Osteoblast (primary cell): ENCODE data around the gene ACOX1. TPM values are rescaled to one million over a fixed set of nuclear protein-coding genes. Genes with fewer than 3 reads are reported as not detected.

Experiments used
- DNase-seq: peaks from one replicate; pipeline ENCODE4 v3.0.0; 2011; ENCODE audit warnings: low spot score, mixed read lengths; ENCODE audit not compliant: insufficient read length; ENCODE audit errors: missing footprints
- H2AFZ ChIP-seq: 2 replicates; pipeline ENCODE4 v1.6.0; 2011; ENCODE audit warnings: mild to moderate bottlenecking, low read length
- H3K27ac ChIP-seq: 2 replicates; pipeline ENCODE4 v1.5.1; 2011; ENCODE audit warnings: mild to moderate bottlenecking, low read depth, low read length, moderate library complexity
- H3K27me3 ChIP-seq: 2 replicates; pipeline ENCODE4 v1.6.0; 2012; ENCODE audit warnings: mild to moderate bottlenecking, control low read depth, inconsistent platforms, low read length, moderate library complexity; ENCODE audit not compliant: insufficient read depth
- H3K36me3 ChIP-seq: 2 replicates; pipeline ENCODE4 v1.5.1; 2011; ENCODE audit warnings: mild to moderate bottlenecking, low read length, control low read depth, moderate library complexity; ENCODE audit not compliant: insufficient read depth
- H3K4me1 ChIP-seq: 2 replicates; pipeline ENCODE4 v1.5.1; 2011; ENCODE audit warnings: mild to moderate bottlenecking, low read length, control low read depth, moderate library complexity; ENCODE audit not compliant: insufficient read depth
- H3K4me2 ChIP-seq: 2 replicates; pipeline ENCODE4 v1.6.0; 2011; ENCODE audit warnings: mild to moderate bottlenecking, low read length; ENCODE audit not compliant: insufficient read depth
- H3K4me3 ChIP-seq: fragments of 200-600 bp; sonication (generic); 3 replicates; pipeline ENCODE4 v1.5.1; 2012; ENCODE audit warnings: mild to moderate bottlenecking, low read length, inconsistent platforms; ENCODE audit not compliant: insufficient read depth
- H3K79me2 ChIP-seq: 2 replicates; pipeline ENCODE4 v1.6.0; 2012; ENCODE audit warnings: mild to moderate bottlenecking, low read length, control low read depth, inconsistent platforms; ENCODE audit not compliant: insufficient read depth
- H3K9me3 ChIP-seq: 2 replicates; pipeline ENCODE4 v1.5.1; 2011; ENCODE audit warnings: low read depth, low read length, control low read depth
- H4K20me1 ChIP-seq: 2 replicates; pipeline ENCODE4 v1.6.0; 2012; ENCODE audit warnings: mild to moderate bottlenecking, low read length, control low read depth; ENCODE audit not compliant: insufficient read depth
- CTCF ChIP-seq: IDR thresholded peaks from 2 replicates; pipeline ENCODE4 v1.5.1; 2011; ENCODE audit warnings: mild to moderate bottlenecking, low read depth, low read length, moderate library complexity; ENCODE audit errors: extremely low read depth
- total RNA-seq: library from RNA; depleted of rRNA; stranded (reverse); fragments of >200 nt; gene quantifications from 2 replicates; pipeline ENCODE4 v1.2.3, GENCODE V29; 2012

Gene ACOX1
- total RNA-seq, 1 donor: 59.4 TPM

DNA sequence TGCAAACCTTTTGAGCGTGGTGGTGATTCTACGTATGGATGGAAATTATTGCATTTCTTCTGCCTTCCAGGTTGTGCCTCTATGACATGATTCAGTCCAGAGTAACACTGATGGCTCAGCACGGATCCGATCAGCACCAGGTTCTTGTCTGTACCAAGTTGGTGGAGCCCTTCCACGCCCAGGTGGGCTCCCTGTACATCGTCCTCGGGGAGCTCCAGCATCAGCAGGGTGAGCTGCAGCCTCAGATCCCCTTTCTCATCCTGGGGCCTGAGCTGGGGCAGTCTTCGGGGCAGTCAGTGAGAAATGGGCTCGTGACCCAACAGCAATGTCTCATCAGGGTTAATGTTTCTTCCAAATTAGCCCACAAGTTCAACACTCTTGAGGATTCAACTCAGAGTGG lies 12.4 kb upstream of the ACOX1 start:
- Histone ChIP-seq H3K27ac (no peak overlapping the region), H3K4me3 (no peak overlapping the region), H3K4me1 (peaks cover under 1% of the 10 kb centered on the region), H3K36me3 (peaks cover 8% of the 10 kb centered on the region), H2AFZ (no peak overlapping the region), H3K27me3 (no peaks in the 10 kb centered on the region), H3K79me2 (no peaks in the 10 kb centered on the region), H3K4me2 (no peak overlapping the region), H4K20me1 (no peaks in the 10 kb centered on the region), H3K9me3 (no peaks in the 10 kb centered on the region)
- TF ChIP-seq CTCF: no peak
- no peak for DNase-seq

GRCh38 chr17:75987041-75987440 lies 8.1 kb upstream of the ACOX1 start:
- TF ChIP-seq CTCF: no peak
- no peak overlapping the region for H3K4me2 ChIP-seq
- DNase-seq: no peak

GRCh38 chr17:75985986-75986385 lies 7.0 kb upstream of the ACOX1 start:
- H3K79me2 ChIP-seq: peaks cover 16% of the 10 kb centered on the region
- H3K4me1 ChIP-seq: peaks cover 15% of the 10 kb centered on the region
- H3K27me3 ChIP-seq: no peaks in the 10 kb centered on the region
- H3K4me2 ChIP-seq: no peak overlapping the region
- TF ChIP-seq CTCF: no peak
- no peaks in the 10 kb centered on the region for H4K20me1 ChIP-seq
- H2AFZ ChIP-seq: no peak overlapping the region
- DNase-seq: peak; percentile 41
- no peaks in the 10 kb centered on the region for H3K9me3 ChIP-seq
- no peaks in the 10 kb centered on the region for H3K36me3 ChIP-seq
- no peak overlapping the region for H3K27ac ChIP-seq
- H3K4me3 ChIP-seq: no peak overlapping the region

More at GRCh38 chr17:75987041-75987440, 8.1 kb upstream of the ACOX1 start:
- Histone ChIP-seq H2AFZ (no peak overlapping the region), H3K4me1 (peaks cover 10% of the 10 kb centered on the region), H3K27ac (no peak overlapping the region), H3K9me3 (no peaks in the 10 kb centered on the region), H3K79me2 (peaks cover 16% of the 10 kb centered on the region), H4K20me1 (no peaks in the 10 kb centered on the region), H3K4me3 (no peak overlapping the region), H3K27me3 (no peaks in the 10 kb centered on the region), H3K36me3 (peaks cover 5% of the 10 kb centered on the region)

DNA sequence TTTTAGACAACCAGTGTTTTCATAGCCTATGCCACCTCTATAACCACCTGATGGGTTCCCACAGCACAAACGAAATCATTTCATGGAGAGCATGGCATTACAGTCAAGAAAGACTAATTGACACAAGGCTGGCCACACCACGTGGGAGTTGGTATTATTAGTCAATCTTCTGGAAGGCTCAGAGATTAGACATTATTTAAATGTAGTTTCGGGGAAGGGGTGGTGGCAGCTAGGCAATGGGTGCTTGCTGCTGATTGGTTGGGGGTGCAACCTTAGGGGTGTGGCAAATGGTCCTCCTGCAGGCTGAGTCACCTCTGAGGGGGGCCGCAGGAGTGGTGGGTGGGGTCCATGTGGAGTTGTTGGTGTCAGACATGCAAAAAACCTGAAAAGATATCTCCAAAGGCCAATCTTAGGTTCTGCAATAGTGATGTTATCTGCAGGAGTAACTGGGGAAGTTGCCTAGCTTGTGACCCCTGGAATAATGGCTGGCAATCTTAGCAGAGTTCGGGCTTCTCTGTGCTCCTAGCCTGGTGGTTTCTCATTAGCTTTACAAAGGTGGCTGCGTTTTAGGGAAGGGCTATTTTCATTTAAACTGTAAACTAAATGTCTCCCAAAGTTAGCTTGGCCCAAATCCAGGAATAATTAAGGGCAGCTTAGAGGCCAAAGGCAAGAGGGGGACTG lies 4.7 kb upstream of the ACOX1 start:
- H3K4me2 ChIP-seq: peak overlapping the region; percentile 39

More for the DNA sequence above, 4.7 kb upstream of the ACOX1 start:
- Histone ChIP-seq H3K36me3 (no peaks in the 10 kb centered on the region), H3K4me3 (no peak overlapping the region), H4K20me1 (no peaks in the 10 kb centered on the region), H3K27me3 (no peaks in the 10 kb centered on the region), H2AFZ (no peak overlapping the region), H3K4me1 (peaks cover 15% of the 10 kb centered on the region), H3K27ac (no peak overlapping the region), H3K79me2 (peaks cover 27% of the 10 kb centered on the region), H3K9me3 (no peaks in the 10 kb centered on the region)
- DNase-seq: peak; percentile 11
- no peak for TF ChIP-seq CTCF
